CD4-positive, alpha-beta T cell treated with Interleukin-2 at 100 ng/mL for 4 hours (primary cell): Measurements from ENCODE around the gene MTIF2.
"Not testable (repeated sequence)": the region's sequence is repeated elsewhere in the genome, so short reads cannot be mapped to it uniquely, and the experiment has no call there.

ENCODE experiments used
- DNase-seq: peaks from one replicate; pipeline ENCODE4 v3.0.0-alpha.2; 2020; ENCODE audit warnings: low spot score

MTIF2 gene

GRCh38 chr2:55196526-55196925 is 72.5 kb downstream of the MTIF2 start:
- no peak for DNase-seq

GRCh38 chr2:55191888-55192287 is 77.1 kb downstream of the MTIF2 start:
- DNase-seq = not testable (repeated sequence)

- not testable (repeated sequence) for DNase-seq
Observed at GRCh38 chr2:55186837-55187236, 82.2 kb downstream of the MTIF2 start.
